H1 (cell line): Measurements from ENCODE around the gene TMEM204. TPM values are rescaled to one million over a fixed set of nuclear protein-coding genes. Genes with fewer than 3 reads are reported as not detected.

ENCODE experiments used
- CTCF ChIA-PET: fragments of 300-600 bp; sonication (Branson Sonifier 250); formaldehyde crosslinking; loops from one replicate; lab custom pipeline; 2021; ENCODE audit not compliant: partially characterized antibody; lab: Charles Lee
- POLR2A ChIA-PET: fragments of 300-600 bp; sonication (Branson Sonifier 250); formaldehyde crosslinking; loops from one replicate; lab custom pipeline; 2021; ENCODE audit warnings: inconsistent platforms; ENCODE audit not compliant: partially characterized antibody; lab: Charles Lee
- DNase-seq, 2 experiments: peaks; one replicate each; pipeline versions ENCODE4 v3.0.0 to v3.0.0-alpha.2; 2010 to 2022; ENCODE audit warnings: low spot score in 2 of 2, low read depth in 1 of 2, mixed read lengths in 1 of 2
- FAIRE-seq: peaks from 2 replicates; lab custom pipeline; 2011; peaks lifted over from hg19 to GRCh38; lab: Jason Lieb, UNC
- H2AFZ ChIP-seq: 2 replicates; pipeline ENCODE4 v1.8.1; 2012; ENCODE audit warnings: low read length, inconsistent platforms
- H2AK5ac ChIP-seq: 2 replicates; pipeline ENCODE4 v1.6.1; 2013; ENCODE audit warnings: low read depth, low read length
- H2BK120ac ChIP-seq: replicated peaks from 2 replicates; pipeline ENCODE3; 2013; ENCODE audit warnings: low read depth, low read length, inconsistent platforms
- H2BK12ac ChIP-seq: 2 replicates; pipeline ENCODE4 v1.6.1; 2013; ENCODE audit warnings: low read depth, low read length
- H2BK15ac ChIP-seq: 2 replicates; pipeline ENCODE4 v1.6.1; 2013; ENCODE audit warnings: low read length
- H2BK20ac ChIP-seq: 2 replicates; pipeline ENCODE4 v1.6.1; 2013; ENCODE audit warnings: low read length
- H2BK5ac ChIP-seq: 2 replicates; pipeline ENCODE4 v1.6.1; 2013; ENCODE audit warnings: low read depth, low read length
- H3K14ac ChIP-seq: 2 replicates; pipeline ENCODE4 v1.6.1; 2013; ENCODE audit warnings: inconsistent platforms; ENCODE audit not compliant: insufficient read length
- H3K18ac ChIP-seq: 2 replicates; pipeline ENCODE4 v1.6.1; 2013; ENCODE audit warnings: low read length; ENCODE audit errors: extremely low read depth
- H3K23ac ChIP-seq: 2 replicates; pipeline ENCODE4 v1.6.1; 2013; ENCODE audit warnings: inconsistent platforms; ENCODE audit not compliant: insufficient read length
- H3K23me2 ChIP-seq: 2 replicates; pipeline ENCODE4 v1.6.1; 2013; ENCODE audit warnings: low read depth, low read length
- H3K27ac ChIP-seq: 2 replicates; pipeline ENCODE4 v1.6.1; 2011; ENCODE audit warnings: low read depth, low read length, inconsistent platforms
- H3K27me3 ChIP-seq, 4 experiments: replicated peaks in 1 of 4; 1 replicate in 1 of 4; 2 replicates in 3 of 4; pipeline versions ENCODE4 v1.6.1 to v1.8.1; 2011 to 2013; ENCODE audit warnings: low read length in 3 of 4, mild to moderate bottlenecking in 3 of 4, inconsistent platforms in 2 of 4, mixed read lengths in 2 of 4, moderate library complexity in 1 of 4; ENCODE audit not compliant: control insufficient read depth in 3 of 4, insufficient read depth in 3 of 4; ENCODE audit errors: extremely low read depth in 1 of 4
- H3K36me3 ChIP-seq, 4 experiments: 2 replicates each; pipeline versions ENCODE4 v1.6.1 to v1.8.1; 2011 to 2013; ENCODE audit warnings: mild to moderate bottlenecking in 4 of 4, low read length in 3 of 4, moderate library complexity in 2 of 4, control low read depth in 1 of 4, inconsistent platforms in 1 of 4; ENCODE audit not compliant: insufficient read depth in 4 of 4, control insufficient read depth in 2 of 4
- H3K4ac ChIP-seq: replicated peaks from 2 replicates; pipeline ENCODE3; 2013; ENCODE audit warnings: low read length, low read depth, mixed read lengths, inconsistent platforms; ENCODE audit not compliant: insufficient read length
- H3K4me1 ChIP-seq, 4 experiments: replicated peaks in 1 of 4; 1 replicate in 1 of 4; 2 replicates in 3 of 4; pipeline versions ENCODE4 v1.6.1 to v1.8.1; 2011 to 2013; ENCODE audit warnings: low read length in 3 of 4, inconsistent platforms in 2 of 4, mixed read lengths in 1 of 4; ENCODE audit not compliant: insufficient read depth in 4 of 4, control insufficient read depth in 3 of 4
- H3K4me2 ChIP-seq, 2 experiments: 2 replicates each; pipeline versions ENCODE4 v1.6.1 to v1.8.1; 2011 to 2013; ENCODE audit warnings: low read depth in 2 of 2, low read length in 2 of 2, control low read depth in 1 of 2, inconsistent platforms in 1 of 2, mild to moderate bottlenecking in 1 of 2; ENCODE audit not compliant: insufficient read depth in 1 of 2
- H3K4me3 ChIP-seq, 4 experiments: fragments of 200-600, 300-600 bp in 1 of 4; sonication (generic), shearing (Covaris generic), sonication (Bioruptor Twin) in 1 of 4; 2 replicates each; pipeline versions ENCODE4 v1.5.1 to v1.8.1; 2011 to 2016; ENCODE audit warnings: low read length in 4 of 4, low read depth in 3 of 4, control low read depth in 2 of 4, inconsistent platforms in 2 of 4, mild to moderate bottlenecking in 2 of 4, mixed read lengths in 1 of 4, moderate library complexity in 1 of 4; ENCODE audit not compliant: insufficient read depth in 2 of 4; ENCODE audit errors: extremely low read depth in 1 of 4
- H3K56ac ChIP-seq: replicated peaks from 2 replicates; pipeline ENCODE3; 2013; ENCODE audit warnings: low read depth, mild to moderate bottlenecking, mixed read lengths, low read length, inconsistent platforms; ENCODE audit not compliant: insufficient read length
- H3K79me1 ChIP-seq: 2 replicates; pipeline ENCODE4 v1.6.1; 2013; ENCODE audit warnings: low read depth, low read length, control low read depth
- H3K79me2 ChIP-seq, 2 experiments: 2 replicates each; pipeline versions ENCODE4 v1.6.1 to v1.8.1; 2012 to 2013; ENCODE audit warnings: low read length in 2 of 2, mild to moderate bottlenecking in 2 of 2, inconsistent platforms in 1 of 2; ENCODE audit not compliant: insufficient read depth in 2 of 2, control insufficient read depth in 1 of 2
- H3K9ac ChIP-seq, 4 experiments: replicated peaks in 1 of 4; 1 replicate in 1 of 4; 2 replicates in 3 of 4; pipeline versions ENCODE4 v1.6.1 to v1.8.1; 2011 to 2013; ENCODE audit warnings: low read depth in 3 of 4, low read length in 3 of 4, control low read depth in 2 of 4, mild to moderate bottlenecking in 2 of 4, moderate library complexity in 2 of 4, inconsistent platforms in 1 of 4; ENCODE audit errors: extremely low read depth in 1 of 4
- H3K9me3 ChIP-seq, 2 experiments: 2 replicates each; pipeline versions ENCODE4 v1.6.1 to v1.8.1; 2012 to 2013; ENCODE audit warnings: mild to moderate bottlenecking in 2 of 2, moderate library complexity in 2 of 2, control low read depth in 1 of 2, inconsistent platforms in 1 of 2, low read depth in 1 of 2, low read length in 1 of 2, mixed read lengths in 1 of 2; ENCODE audit not compliant: insufficient read depth in 2 of 2
- H4K20me1 ChIP-seq, 2 experiments: replicated peaks in 1 of 2; 2 replicates each; pipeline versions ENCODE3 to v1.8.1; 2011 to 2013; ENCODE audit warnings: inconsistent platforms in 2 of 2, low read length in 2 of 2, mild to moderate bottlenecking in 1 of 2; ENCODE audit not compliant: insufficient read depth in 2 of 2, control insufficient read depth in 1 of 2
- H4K5ac ChIP-seq: 2 replicates; pipeline ENCODE4 v1.6.1; 2013; ENCODE audit warnings: low read length, low read depth, mixed read lengths, inconsistent platforms; ENCODE audit not compliant: insufficient read length
- H4K8ac ChIP-seq: 2 replicates; pipeline ENCODE4 v1.8.0; 2013; ENCODE audit warnings: mild to moderate bottlenecking, moderate library complexity, low read length, inconsistent platforms; ENCODE audit not compliant: insufficient read depth; ENCODE audit errors: extremely low read depth
- H4K91ac ChIP-seq: replicated peaks from 2 replicates; pipeline ENCODE3; 2013; ENCODE audit warnings: low read length, mixed read lengths, inconsistent platforms; ENCODE audit not compliant: insufficient read length
- ASH2L ChIP-seq: fragments of 200-600, 300-600 bp; sonication (generic); IDR thresholded peaks from one replicate; pipeline ENCODE4 v1.7.1; 2017; ENCODE audit warnings: low read length
- CEBPB ChIP-seq: IDR thresholded peaks from 2 replicates; pipeline ENCODE4 v1.6.1; 2012; ENCODE audit warnings: low read depth, low read length
- HDAC2 ChIP-seq, 2 experiments: fragments of 300-600 bp in 1 of 2; sonication (generic) in 1 of 2; IDR thresholded peaks; 2 replicates each; pipeline ENCODE4 v1.6.1; 2011 to 2012; ENCODE audit warnings: low read depth in 2 of 2, low read length in 2 of 2, mild to moderate bottlenecking in 2 of 2, moderate library complexity in 2 of 2, borderline replicate concordance in 1 of 2, inconsistent platforms in 1 of 2
- KDM4A ChIP-seq: IDR thresholded peaks from one replicate; pipeline ENCODE4 v1.7.1; 2012; ENCODE audit warnings: low read depth, mild to moderate bottlenecking, moderate library complexity, low read length, inconsistent platforms; ENCODE audit not compliant: severe bottlenecking
- POLR2A ChIP-seq, 2 experiments: IDR thresholded peaks; 1 replicate in 1 of 2; 2 replicates in 1 of 2; pipeline ENCODE4 v1.6.1; 2011; ENCODE audit warnings: low read depth in 2 of 2, low read length in 2 of 2, mild to moderate bottlenecking in 2 of 2; ENCODE audit errors: control extremely low read depth in 1 of 2
- POLR2AphosphoS5 ChIP-seq: IDR thresholded peaks from 2 replicates; pipeline ENCODE4 v1.6.1; 2011; ENCODE audit warnings: low read depth, low read length
- SAP30 ChIP-seq: fragments of 300-600 bp; sonication (generic); IDR thresholded peaks from 2 replicates; pipeline ENCODE4 v1.7.1; 2012; ENCODE audit warnings: low read length, moderate library complexity, mild to moderate bottlenecking, inconsistent platforms; ENCODE audit not compliant: insufficient read depth, insufficient replicate concordance
- SIN3A ChIP-seq, 2 experiments: IDR thresholded peaks in 1 of 2; conservative IDR thresholded peaks in 1 of 2; 2 replicates each; pipeline ENCODE4 v1.6.1; 2011 to 2012; ENCODE audit warnings: low read length in 2 of 2, improper control_type of control experiment in 1 of 2, low read depth in 1 of 2, mild to moderate bottlenecking in 1 of 2
- SP1 ChIP-seq: IDR thresholded peaks from 2 replicates; pipeline ENCODE4 v1.6.1; 2011; ENCODE audit warnings: low read depth, low read length
- TBP ChIP-seq: IDR thresholded peaks from 2 replicates; pipeline ENCODE4 v1.6.1; 2011; ENCODE audit warnings: low read depth, low read length, improper control_type of control experiment
- WGBS, 2 experiments: shearing (Covaris generic) in 1 of 2; methylation state at CpG; one replicate each; pipeline versions ENCODE4 v1.1.6 to v1.1.7; 2013 to 2015; ENCODE audit warnings: low lambda C conversion rate in 2 of 2, mixed read lengths in 2 of 2, inconsistent platforms in 1 of 2, low coverage in 1 of 2, missing lambda C conversion rate in 1 of 2; ENCODE audit not compliant: insufficient replicate concordance in 2 of 2, insufficient coverage in 1 of 2, insufficient read length in 1 of 2; ENCODE audit errors: extremely low coverage in 1 of 2, missing lambda C conversion rate in 1 of 2; 5-methylcytosine and 5-hydroxymethylcytosine counted together
- polyA plus RNA-seq, 7 experiments: library from polyadenylated mRNA; depleted of rRNA in 3 of 7; stranded (reverse) in 5 of 7; unstranded in 2 of 7; fragments of >200 nt in 5 of 7; fragments of 200-250 nt in 2 of 7; gene quantifications; 1 replicate in 5 of 7; 2 replicates in 1 of 7; 4 replicates in 1 of 7; pipeline versions ENCODE4 v1.2.1 to v1.2.3, GENCODE V29; 2011 to 2013; ENCODE audit warnings: missing spikeins in 2 of 7, mixed read lengths in 2 of 7
- total RNA-seq: library from RNA; stranded (reverse); fragmentation: NEBNext Ultra II Directional; extraction: Animal tissue kit (Norgen Biotek cat#: 25700); gene quantifications from 2 replicates; pipeline ENCODE4 v1.2.1, GENCODE V29; 2021

TMEM204 gene
- total and polyA plus RNA-seq, 2 of the 8 experiments (the other 6 are each of a cell fraction or from before 2014, with no cell fraction given) = not detected

- Histone ChIP-seq H2BK120ac (no peak within 1 kb of the TSS), H3K23ac (no peak within 1 kb of the TSS), H3K4me3 (peak within 1 kb of the TSS; percentile 86 to 93 (median 90)), H4K91ac (peak within 1 kb of the TSS; percentile 72), H3K4me1 (peaks cover 0 to 8% (median 5%) of the 10 kb centered on the region in 4 experiments; a peak in 4 of 7 replicates), H4K20me1 (peaks cover 3% of the 10 kb centered on the region in 2 experiments), H3K4me2 (peak within 1 kb of the TSS; percentile 90 to 96), H3K18ac (no peak within 1 kb of the TSS; the same call in 1 of the 2 replicates), H3K79me1 (peaks cover 3% of the 10 kb centered on the region), H4K8ac (peak within 1 kb of the TSS; percentile 98), H2AK5ac (peak within 1 kb of the TSS; percentile 34; the same call in 1 of the 2 replicates), H2BK5ac (peak within 1 kb of the TSS; percentile 40; the same call in 1 of the 2 replicates), H3K4ac (peak within 1 kb of the TSS; percentile 60), H2BK20ac (no peak within 1 kb of the TSS), H3K27ac (peak within 1 kb of the TSS; percentile 97), H3K23me2 (peaks cover 9% of the 10 kb centered on the region), H2BK12ac (peak within 1 kb of the TSS; percentile 22), H3K27me3 (no peaks in the 10 kb centered on the region), H3K79me2 (peaks cover 0 to 12% of the 10 kb centered on the region in 2 experiments; a peak in 1 of 4 replicates), H4K5ac (peak within 1 kb of the TSS; percentile 79), H2AFZ (peak within 1 kb of the TSS; percentile 96), H3K9ac (peak within 1 kb of the TSS; percentile 87 to 94 (median 92)), H3K14ac (no peak within 1 kb of the TSS), H2BK15ac (no peak within 1 kb of the TSS), H3K56ac (peak within 1 kb of the TSS; percentile 75), H3K36me3 (peaks cover 11 to 32% (median 18%) of the 10 kb centered on the region in 4 experiments), H3K9me3 (no peaks in the 10 kb centered on the region)
- FAIRE-seq = peak; percentile 68
- ChIA-PET CTCF (interaction anchor here (0.5 to 2.2 kb wide), 8 partner anchors 10 to 1170 kb away, joined by 3 to 7 read pairs (median 3); no protein-coding TSS in a partner anchor), POLR2A (interaction anchor here (0.6 to 16.8 kb wide), 11 partner anchors 10 to 185 kb away, joined by 3 to 175 read pairs (median 5); partner anchors contain the start of genes CCDC154 and JPT2)
- WGBS, 2 experiments = 6% methylated on average over 22 of the region's 89 CpGs; no CpG with 5 or more reads in 1 of the 2 experiments
- peak; percentile 23 to 91 for DNase-seq
- TF ChIP-seq POLR2AphosphoS5 (peak; percentile 75), SP1 (peak; percentile 9; the same call in 1 of the 2 replicates), SAP30 (peak; percentile 42), KDM4A (peak; percentile 47), HDAC2 (IDR thresholded peaks at IDR 0.05; ENCODE audit: borderline replicate concordance in 1 of 2, low read depth in 2 of 2, low read length in 2 of 2) (0 out of 4 replicates have a peak, but pooled peaks of 1 of the 2 experiments have one; percentile 68), ASH2L (peak; percentile 45), SIN3A (conservative IDR thresholded peaks at IDR 0.05 in 1 of 2, IDR thresholded peaks at IDR 0.05 in 1 of 2; ENCODE audit: low read depth in 1 of 2, low read length in 2 of 2) (peak in 1 of 2 experiments; percentile 84; a peak in 2 of 4 replicates), CEBPB (no peak), POLR2A (IDR thresholded peaks at IDR 0.05; ENCODE audit: control extremely low read depth in 1 of 2, low read depth in 2 of 2, low read length in 2 of 2) (peak in 1 of 2 experiments; percentile 66; a peak in 1 of 3 replicates), TBP (peak; percentile 66)
These were observed 40.3 kb upstream of the TMEM204 start, which contains the start of gene TELO2 for GRCh38 chr16:1492923-1493745. Gene TELO2 (plus strand): TSS chr16:1493360. CDS start chr16:1494282, 922 bp downstream.
